HepG2 (cell line): ENCODE measurements around the gene GGA3. TPM values are rescaled to one million over a fixed set of nuclear protein-coding genes. Genes with fewer than 3 reads are reported as not detected.

Experiments
- BRD4 ChIP-seq: sonication (generic); formaldehyde crosslinking; IDR thresholded peaks from 2 replicates; pipeline ENCODE4 v1.4.0; 2020; ENCODE audit warnings: missing genetic modification reagents
- FOXM1 ChIP-seq: sonication (generic); formaldehyde crosslinking; IDR thresholded peaks from 2 replicates; pipeline ENCODE4 v1.5.0; 2020; ENCODE audit warnings: missing genetic modification reagents
- IRF2 ChIP-seq: IDR thresholded peaks from 2 replicates; pipeline ENCODE4 v1.6.1; 2018; ENCODE audit warnings: missing genetic modification reagents, missing compliant biosample characterization
- POLR2AphosphoS5 ChIP-seq: IDR thresholded peaks from 2 replicates; pipeline ENCODE4 v1.6.1; 2012; ENCODE audit warnings: low read depth, low read length
- SNAPC2 ChIP-seq: sonication (generic); formaldehyde crosslinking; IDR thresholded peaks from 2 replicates; pipeline ENCODE4 v1.8.1; 2022; ENCODE audit warnings: mild to moderate bottlenecking, missing genetic modification reagents
- TCF12 ChIP-seq, 2 experiments: fragments of 450-650 bp in 1 of 2; sonication (generic) in 1 of 2; formaldehyde crosslinking in 1 of 2; IDR thresholded peaks; 2 replicates each; pipeline versions ENCODE4 v1.6.1 to v1.8.0; 2017 to 2022; ENCODE audit warnings: antibody characterized with exemption in 1 of 2, mild to moderate bottlenecking in 1 of 2, missing genetic modification reagents in 1 of 2, moderate library complexity in 1 of 2
- ZC3H13 ChIP-seq: sonication (generic); formaldehyde crosslinking; IDR thresholded peaks from 2 replicates; pipeline ENCODE4 v1.8.1; 2023; ENCODE audit warnings: mild to moderate bottlenecking, missing genetic modification reagents, moderate library complexity
- ZNF44 ChIP-seq: sonication (generic); formaldehyde crosslinking; IDR thresholded peaks from 2 replicates; pipeline ENCODE4 v1.5.1; 2020; ENCODE audit warnings: mild to moderate bottlenecking, missing genetic modification reagents
- ZNF501 ChIP-seq: sonication (generic); formaldehyde crosslinking; IDR thresholded peaks from 2 replicates; pipeline ENCODE4 v1.5.1; 2020; ENCODE audit warnings: mild to moderate bottlenecking, moderate library complexity, missing genetic modification reagents
- ZNF564 ChIP-seq: sonication (generic); formaldehyde crosslinking; IDR thresholded peaks from 2 replicates; pipeline ENCODE4 v1.8.1; 2023; ENCODE audit warnings: mild to moderate bottlenecking, missing genetic modification reagents
- ZSCAN12 ChIP-seq: sonication (generic); formaldehyde crosslinking; IDR thresholded peaks from 2 replicates; pipeline ENCODE4 v1.9.0; 2021; ENCODE audit warnings: mild to moderate bottlenecking, missing genetic modification reagents
- polyA plus RNA-seq, 8 experiments: library from polyadenylated mRNA; depleted of rRNA in 3 of 8; stranded (reverse) in 7 of 8; unstranded in 1 of 8; fragments of >200 nt; fragmentation: Illumina TruSeq in 4 of 8; extraction: Trizol in 4 of 8; gene quantifications; 2 replicates each; pipeline versions ENCODE4 v1.2.1 to v1.2.3, GENCODE V29; 2011 to 2016; ENCODE audit warnings: low read depth in 4 of 8, missing spikeins in 1 of 8, mixed read lengths in 1 of 8; ENCODE audit not compliant: insufficient read depth in 1 of 8
- total RNA-seq, 5 experiments: library from RNA; depleted of rRNA; stranded (reverse); fragments of >200 nt; fragmentation: Illumina TruSeq; extraction: Trizol; gene quantifications; 2 replicates each; pipeline ENCODE4 v1.2.3, GENCODE V29; 2016; ENCODE audit warnings: low read depth in 1 of 5
- TF ChIP-seq, protein P1 (sequence below): IDR thresholded peaks from 2 replicates; pipeline ENCODE4 v1.6.1; 2018; ENCODE audit warnings: missing genetic modification reagents
- TF ChIP-seq, protein P2 (sequence below): sonication (generic); formaldehyde crosslinking; conservative IDR thresholded peaks from 2 replicates; pipeline ENCODE4 v1.5.0; 2020; ENCODE audit warnings: missing genetic modification reagents
- TF ChIP-seq, protein P3 (sequence below): IDR thresholded peaks from 2 replicates; pipeline ENCODE4 v1.6.1; 2012; ENCODE audit warnings: low read length, improper control_type of control experiment
- TF ChIP-seq, protein P4 (sequence below): sonication (generic); formaldehyde crosslinking; IDR thresholded peaks from 2 replicates; pipeline ENCODE4 v1.8.1; 2023; ENCODE audit warnings: missing genetic modification reagents, inconsistent platforms, borderline replicate concordance
- TF ChIP-seq, protein P5 (sequence below): sonication (generic); formaldehyde crosslinking; IDR thresholded peaks from 2 replicates; pipeline ENCODE4 v1.5.0; 2020; ENCODE audit warnings: mild to moderate bottlenecking, missing genetic modification reagents, borderline replicate concordance

GGA3 gene
- total and polyA plus RNA-seq, 2 of the 13 experiments (the other 11 are each of a cell fraction or from before 2014, with no cell fraction given) = 28.4 to 43.7 TPM

DNA sequence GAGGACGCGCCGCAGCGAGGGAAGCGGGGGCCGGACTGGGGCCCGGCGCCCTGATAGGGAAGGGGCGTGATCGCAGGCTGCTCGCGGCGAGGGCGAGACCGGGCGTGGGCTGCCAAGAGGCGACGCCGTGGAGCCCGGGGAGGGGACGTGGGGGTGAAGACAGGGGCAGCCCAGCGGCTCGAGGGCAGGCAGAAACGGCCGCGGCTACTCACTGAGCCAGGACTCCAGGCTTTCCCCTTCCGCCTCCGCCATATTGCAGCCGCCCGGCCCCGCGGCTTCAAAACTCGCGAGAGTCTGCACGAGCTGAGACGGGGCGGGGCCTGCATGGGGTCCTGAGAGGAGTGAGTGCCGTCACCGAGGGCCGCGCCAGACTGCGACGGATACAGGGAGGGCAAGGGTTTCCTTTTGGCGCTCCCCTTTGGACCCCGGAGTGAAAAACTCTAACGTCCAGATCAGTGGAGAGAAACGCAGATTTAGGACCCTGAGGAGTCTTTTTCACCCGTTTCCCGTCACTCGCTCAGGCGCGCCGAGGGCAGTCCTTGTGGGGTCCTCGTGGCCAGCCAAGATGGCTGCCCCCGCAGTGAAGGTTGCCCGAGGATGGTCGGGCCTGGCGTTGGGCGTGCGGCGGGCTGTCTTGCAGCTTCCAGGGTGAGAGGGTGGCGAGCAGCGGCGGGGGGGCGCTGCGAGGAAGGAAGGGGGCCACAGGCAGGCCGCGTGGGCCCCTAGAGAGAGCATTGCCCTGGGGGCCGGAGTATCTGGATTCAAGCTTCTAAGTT is at the start of gene GGA3, which contains the start of gene MRPS7 (continued):
- TF ChIP-seq, protein P1, sequence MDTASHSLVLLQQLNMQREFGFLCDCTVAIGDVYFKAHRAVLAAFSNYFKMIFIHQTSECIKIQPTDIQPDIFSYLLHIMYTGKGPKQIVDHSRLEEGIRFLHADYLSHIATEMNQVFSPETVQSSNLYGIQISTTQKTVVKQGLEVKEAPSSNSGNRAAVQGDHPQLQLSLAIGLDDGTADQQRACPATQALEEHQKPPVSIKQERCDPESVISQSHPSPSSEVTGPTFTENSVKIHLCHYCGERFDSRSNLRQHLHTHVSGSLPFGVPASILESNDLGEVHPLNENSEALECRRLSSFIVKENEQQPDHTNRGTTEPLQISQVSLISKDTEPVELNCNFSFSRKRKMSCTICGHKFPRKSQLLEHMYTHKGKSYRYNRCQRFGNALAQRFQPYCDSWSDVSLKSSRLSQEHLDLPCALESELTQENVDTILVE = peak; percentile 89
- TF ChIP-seq ZC3H13 (CRISPR knock-in tag) (peak; percentile 4; the same call in 1 of the 2 replicates), IRF2 (CRISPR knock-in tag) (peak; percentile 63; the same call in 1 of the 2 replicates), SNAPC2 (CRISPR knock-in tag) (peak; percentile 87; the same call in 1 of the 2 replicates), POLR2AphosphoS5 (peak; percentile 78), ZSCAN12 (CRISPR knock-in tag) (no peak; the same call in 1 of the 2 replicates), TCF12 (IDR thresholded peaks at IDR 0.05) (no peak), TCF12 (CRISPR knock-in tag; IDR thresholded peaks at IDR 0.05) (no peak), ZNF564 (CRISPR knock-in tag) (peak; percentile 92), ZNF501 (CRISPR knock-in tag) (peak; percentile 98), ZNF44 (no peak), FOXM1 (CRISPR knock-in tag) (no peak), BRD4 (CRISPR knock-in tag) (peak; percentile 85; the same call in 1 of the 2 replicates)
- TF ChIP-seq, protein P2, sequence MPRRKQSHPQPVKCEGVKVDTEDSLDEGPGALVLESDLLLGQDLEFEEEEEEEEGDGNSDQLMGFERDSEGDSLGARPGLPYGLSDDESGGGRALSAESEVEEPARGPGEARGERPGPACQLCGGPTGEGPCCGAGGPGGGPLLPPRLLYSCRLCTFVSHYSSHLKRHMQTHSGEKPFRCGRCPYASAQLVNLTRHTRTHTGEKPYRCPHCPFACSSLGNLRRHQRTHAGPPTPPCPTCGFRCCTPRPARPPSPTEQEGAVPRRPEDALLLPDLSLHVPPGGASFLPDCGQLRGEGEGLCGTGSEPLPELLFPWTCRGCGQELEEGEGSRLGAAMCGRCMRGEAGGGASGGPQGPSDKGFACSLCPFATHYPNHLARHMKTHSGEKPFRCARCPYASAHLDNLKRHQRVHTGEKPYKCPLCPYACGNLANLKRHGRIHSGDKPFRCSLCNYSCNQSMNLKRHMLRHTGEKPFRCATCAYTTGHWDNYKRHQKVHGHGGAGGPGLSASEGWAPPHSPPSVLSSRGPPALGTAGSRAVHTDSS (CRISPR knock-in tag) = no peak; the same call in 1 of the 2 replicates
- TF ChIP-seq, protein P3, sequence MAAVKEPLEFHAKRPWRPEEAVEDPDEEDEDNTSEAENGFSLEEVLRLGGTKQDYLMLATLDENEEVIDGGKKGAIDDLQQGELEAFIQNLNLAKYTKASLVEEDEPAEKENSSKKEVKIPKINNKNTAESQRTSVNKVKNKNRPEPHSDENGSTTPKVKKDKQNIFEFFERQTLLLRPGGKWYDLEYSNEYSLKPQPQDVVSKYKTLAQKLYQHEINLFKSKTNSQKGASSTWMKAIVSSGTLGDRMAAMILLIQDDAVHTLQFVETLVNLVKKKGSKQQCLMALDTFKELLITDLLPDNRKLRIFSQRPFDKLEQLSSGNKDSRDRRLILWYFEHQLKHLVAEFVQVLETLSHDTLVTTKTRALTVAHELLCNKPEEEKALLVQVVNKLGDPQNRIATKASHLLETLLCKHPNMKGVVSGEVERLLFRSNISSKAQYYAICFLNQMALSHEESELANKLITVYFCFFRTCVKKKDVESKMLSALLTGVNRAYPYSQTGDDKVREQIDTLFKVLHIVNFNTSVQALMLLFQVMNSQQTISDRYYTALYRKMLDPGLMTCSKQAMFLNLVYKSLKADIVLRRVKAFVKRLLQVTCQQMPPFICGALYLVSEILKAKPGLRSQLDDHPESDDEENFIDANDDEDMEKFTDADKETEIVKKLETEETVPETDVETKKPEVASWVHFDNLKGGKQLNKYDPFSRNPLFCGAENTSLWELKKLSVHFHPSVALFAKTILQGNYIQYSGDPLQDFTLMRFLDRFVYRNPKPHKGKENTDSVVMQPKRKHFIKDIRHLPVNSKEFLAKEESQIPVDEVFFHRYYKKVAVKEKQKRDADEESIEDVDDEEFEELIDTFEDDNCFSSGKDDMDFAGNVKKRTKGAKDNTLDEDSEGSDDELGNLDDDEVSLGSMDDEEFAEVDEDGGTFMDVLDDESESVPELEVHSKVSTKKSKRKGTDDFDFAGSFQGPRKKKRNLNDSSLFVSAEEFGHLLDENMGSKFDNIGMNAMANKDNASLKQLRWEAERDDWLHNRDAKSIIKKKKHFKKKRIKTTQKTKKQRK = no peak
- TF ChIP-seq, protein P4, sequence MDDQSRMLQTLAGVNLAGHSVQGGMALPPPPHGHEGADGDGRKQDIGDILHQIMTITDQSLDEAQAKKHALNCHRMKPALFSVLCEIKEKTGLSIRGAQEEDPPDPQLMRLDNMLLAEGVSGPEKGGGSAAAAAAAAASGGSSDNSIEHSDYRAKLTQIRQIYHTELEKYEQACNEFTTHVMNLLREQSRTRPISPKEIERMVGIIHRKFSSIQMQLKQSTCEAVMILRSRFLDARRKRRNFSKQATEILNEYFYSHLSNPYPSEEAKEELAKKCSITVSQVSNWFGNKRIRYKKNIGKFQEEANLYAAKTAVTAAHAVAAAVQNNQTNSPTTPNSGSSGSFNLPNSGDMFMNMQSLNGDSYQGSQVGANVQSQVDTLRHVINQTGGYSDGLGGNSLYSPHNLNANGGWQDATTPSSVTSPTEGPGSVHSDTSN (CRISPR knock-in tag) = peak; percentile 37; the same call in 1 of the 2 replicates
- TF ChIP-seq, protein P5, sequence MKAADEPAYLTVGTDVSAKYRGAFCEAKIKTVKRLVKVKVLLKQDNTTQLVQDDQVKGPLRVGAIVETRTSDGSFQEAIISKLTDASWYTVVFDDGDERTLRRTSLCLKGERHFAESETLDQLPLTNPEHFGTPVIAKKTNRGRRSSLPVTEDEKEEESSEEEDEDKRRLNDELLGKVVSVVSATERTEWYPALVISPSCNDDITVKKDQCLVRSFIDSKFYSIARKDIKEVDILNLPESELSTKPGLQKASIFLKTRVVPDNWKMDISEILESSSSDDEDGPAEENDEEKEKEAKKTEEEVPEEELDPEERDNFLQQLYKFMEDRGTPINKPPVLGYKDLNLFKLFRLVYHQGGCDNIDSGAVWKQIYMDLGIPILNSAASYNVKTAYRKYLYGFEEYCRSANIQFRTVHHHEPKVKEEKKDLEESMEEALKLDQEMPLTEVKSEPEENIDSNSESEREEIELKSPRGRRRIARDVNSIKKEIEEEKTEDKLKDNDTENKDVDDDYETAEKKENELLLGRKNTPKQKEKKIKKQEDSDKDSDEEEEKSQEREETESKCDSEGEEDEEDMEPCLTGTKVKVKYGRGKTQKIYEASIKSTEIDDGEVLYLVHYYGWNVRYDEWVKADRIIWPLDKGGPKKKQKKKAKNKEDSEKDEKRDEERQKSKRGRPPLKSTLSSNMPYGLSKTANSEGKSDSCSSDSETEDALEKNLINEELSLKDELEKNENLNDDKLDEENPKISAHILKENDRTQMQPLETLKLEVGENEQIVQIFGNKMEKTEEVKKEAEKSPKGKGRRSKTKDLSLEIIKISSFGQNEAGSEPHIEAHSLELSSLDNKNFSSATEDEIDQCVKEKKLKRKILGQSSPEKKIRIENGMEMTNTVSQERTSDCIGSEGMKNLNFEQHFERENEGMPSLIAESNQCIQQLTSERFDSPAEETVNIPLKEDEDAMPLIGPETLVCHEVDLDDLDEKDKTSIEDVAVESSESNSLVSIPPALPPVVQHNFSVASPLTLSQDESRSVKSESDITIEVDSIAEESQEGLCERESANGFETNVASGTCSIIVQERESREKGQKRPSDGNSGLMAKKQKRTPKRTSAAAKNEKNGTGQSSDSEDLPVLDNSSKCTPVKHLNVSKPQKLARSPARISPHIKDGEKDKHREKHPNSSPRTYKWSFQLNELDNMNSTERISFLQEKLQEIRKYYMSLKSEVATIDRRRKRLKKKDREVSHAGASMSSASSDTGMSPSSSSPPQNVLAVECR (CRISPR knock-in tag) = peak; percentile 92; the same call in 1 of the 2 replicates
